GM12878 (cell line): ENCODE data around the gene DNAJA4. TPM values are rescaled to one million over a fixed set of nuclear protein-coding genes. Genes with fewer than 3 reads are reported as not detected.

Experiments
- polyA plus RNA-seq, 11 experiments: library from polyadenylated mRNA; depleted of rRNA in 4 of 11; unstranded in 6 of 11; stranded (reverse) in 5 of 11; fragments of >200 nt; fragmentation: Nextera tagmentation in 4 of 11; fragmentation: Illumina TruSeq in 1 of 11; extraction: Ambion mirVana in 4 of 11; extraction: Trizol in 1 of 11; gene quantifications; 1 replicate in 1 of 11; 2 replicates in 10 of 11; pipeline versions ENCODE4 v1.2.1 to v1.2.3, GENCODE V29; 2011 to 2016; ENCODE audit warnings: inconsistent platforms in 2 of 11, missing spikeins in 2 of 11, low read depth in 1 of 11
- total RNA-seq, 4 experiments: library from RNA; depleted of rRNA in 3 of 4; stranded (reverse); fragments of >200 nt in 3 of 4; fragmentation: Illumina TruSeq in 1 of 4; extraction: Trizol in 1 of 4; gene quantifications; 2 replicates each; pipeline versions ENCODE4 v1.2.1 to v1.2.3, GENCODE V29; 2013 to 2021
- TF ChIP-seq, protein P1 (sequence below): IDR thresholded peaks from 2 replicates; pipeline ENCODE4 v1.6.1; 2011; ENCODE audit warnings: borderline replicate concordance, low read depth, mild to moderate bottlenecking, moderate library complexity, low read length; ENCODE audit not compliant: insufficient read depth, poor library complexity, severe bottlenecking
- TF ChIP-seq, protein P2 (sequence below): fragments of 450-650 bp; formaldehyde crosslinking; IDR thresholded peaks from 2 replicates; pipeline ENCODE4 v1.4.0; 2022; ENCODE audit warnings: mild to moderate bottlenecking, moderate library complexity
- TF ChIP-seq, protein P3 (sequence below): fragments of 450-650 bp; formaldehyde crosslinking; IDR thresholded peaks from 2 replicates; pipeline ENCODE4 v1.5.0; 2022; ENCODE audit warnings: mild to moderate bottlenecking, missing genetic modification characterization

The DNAJA4 gene
- total and polyA plus RNA-seq, 10 of the 15 experiments (the other 5 are each of a cell fraction or from before 2014, with no cell fraction given), result 0.01 to 10.4 (median 4.1) TPM

DNA sequence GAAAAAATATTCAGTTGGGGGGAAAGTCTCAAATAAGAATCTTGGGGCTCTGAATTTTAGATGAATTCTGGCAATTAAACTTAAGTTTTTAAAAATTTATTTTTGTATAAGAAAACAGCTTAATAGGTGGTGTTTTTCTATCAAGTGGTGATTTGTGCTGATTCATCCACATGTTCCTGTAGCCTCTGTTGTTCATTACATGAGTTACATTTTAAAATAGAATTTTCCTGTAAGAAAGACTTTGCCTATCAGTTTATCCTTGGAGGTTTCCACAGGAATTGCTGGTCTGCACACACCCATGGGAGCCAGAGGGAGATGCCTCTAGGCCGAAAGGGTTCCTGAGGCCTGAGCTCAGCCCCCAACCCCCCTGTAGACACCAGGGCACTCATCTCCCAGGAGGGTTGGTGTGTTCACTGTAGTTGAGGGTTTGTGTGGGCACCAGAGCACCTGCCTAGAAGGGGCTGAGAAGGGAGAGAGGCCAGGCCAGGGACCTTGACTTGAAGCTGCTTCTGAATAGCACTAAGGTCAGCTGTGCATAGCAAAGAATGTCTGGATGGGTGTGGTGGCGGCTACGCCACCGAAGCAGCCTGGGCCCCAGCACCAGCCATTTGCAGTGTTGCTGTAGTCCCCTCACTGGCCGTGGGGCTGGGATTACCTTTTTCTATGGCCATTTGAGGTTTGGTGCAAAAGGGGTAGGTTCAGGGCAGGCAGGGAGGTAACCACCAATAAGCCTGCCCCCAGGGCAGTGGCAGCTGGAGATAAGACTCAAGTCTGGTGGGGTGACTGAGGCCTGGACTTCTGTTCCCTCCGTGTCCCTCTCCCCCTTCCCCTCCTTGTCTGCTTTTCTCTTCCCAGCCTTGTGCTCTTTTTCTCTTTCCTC is 11.9 kb downstream of the DNAJA4 start (continued):
- TF ChIP-seq, protein P1, sequence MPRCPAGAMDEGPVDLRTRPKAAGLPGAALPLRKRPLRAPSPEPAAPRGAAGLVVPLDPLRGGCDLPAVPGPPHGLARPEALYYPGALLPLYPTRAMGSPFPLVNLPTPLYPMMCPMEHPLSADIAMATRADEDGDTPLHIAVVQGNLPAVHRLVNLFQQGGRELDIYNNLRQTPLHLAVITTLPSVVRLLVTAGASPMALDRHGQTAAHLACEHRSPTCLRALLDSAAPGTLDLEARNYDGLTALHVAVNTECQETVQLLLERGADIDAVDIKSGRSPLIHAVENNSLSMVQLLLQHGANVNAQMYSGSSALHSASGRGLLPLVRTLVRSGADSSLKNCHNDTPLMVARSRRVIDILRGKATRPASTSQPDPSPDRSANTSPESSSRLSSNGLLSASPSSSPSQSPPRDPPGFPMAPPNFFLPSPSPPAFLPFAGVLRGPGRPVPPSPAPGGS, result no peak
- TF ChIP-seq, protein P2, sequence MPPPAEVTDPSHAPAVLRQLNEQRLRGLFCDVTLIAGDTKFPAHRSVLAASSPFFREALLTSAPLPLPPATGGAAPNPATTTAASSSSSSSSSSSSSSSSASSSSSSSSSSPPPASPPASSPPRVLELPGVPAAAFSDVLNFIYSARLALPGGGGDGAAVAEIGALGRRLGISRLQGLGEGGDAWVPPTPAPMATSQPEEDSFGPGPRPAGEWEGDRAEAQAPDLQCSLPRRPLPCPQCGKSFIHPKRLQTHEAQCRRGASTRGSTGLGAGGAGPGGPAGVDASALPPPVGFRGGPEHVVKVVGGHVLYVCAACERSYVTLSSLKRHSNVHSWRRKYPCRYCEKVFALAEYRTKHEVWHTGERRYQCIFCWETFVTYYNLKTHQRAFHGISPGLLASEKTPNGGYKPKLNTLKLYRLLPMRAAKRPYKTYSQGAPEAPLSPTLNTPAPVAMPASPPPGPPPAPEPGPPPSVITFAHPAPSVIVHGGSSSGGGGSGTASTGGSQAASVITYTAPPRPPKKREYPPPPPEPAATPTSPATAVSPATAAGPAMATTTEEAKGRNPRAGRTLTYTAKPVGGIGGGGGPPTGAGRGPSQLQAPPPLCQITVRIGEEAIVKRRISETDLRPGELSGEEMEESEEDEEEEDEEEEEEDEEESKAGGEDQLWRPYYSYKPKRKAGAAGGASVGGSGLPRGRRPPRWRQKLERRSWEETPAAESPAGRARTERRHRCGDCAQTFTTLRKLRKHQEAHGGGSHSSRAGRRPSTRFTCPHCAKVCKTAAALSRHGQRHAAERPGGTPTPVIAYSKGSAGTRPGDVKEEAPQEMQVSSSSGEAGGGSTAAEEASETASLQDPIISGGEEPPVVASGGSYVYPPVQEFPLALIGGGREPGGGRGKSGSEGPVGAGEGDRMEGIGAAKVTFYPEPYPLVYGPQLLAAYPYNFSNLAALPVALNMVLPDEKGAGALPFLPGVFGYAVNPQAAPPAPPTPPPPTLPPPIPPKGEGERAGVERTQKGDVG (CRISPR knock-in tag), result no peak
- TF ChIP-seq, protein P3, sequence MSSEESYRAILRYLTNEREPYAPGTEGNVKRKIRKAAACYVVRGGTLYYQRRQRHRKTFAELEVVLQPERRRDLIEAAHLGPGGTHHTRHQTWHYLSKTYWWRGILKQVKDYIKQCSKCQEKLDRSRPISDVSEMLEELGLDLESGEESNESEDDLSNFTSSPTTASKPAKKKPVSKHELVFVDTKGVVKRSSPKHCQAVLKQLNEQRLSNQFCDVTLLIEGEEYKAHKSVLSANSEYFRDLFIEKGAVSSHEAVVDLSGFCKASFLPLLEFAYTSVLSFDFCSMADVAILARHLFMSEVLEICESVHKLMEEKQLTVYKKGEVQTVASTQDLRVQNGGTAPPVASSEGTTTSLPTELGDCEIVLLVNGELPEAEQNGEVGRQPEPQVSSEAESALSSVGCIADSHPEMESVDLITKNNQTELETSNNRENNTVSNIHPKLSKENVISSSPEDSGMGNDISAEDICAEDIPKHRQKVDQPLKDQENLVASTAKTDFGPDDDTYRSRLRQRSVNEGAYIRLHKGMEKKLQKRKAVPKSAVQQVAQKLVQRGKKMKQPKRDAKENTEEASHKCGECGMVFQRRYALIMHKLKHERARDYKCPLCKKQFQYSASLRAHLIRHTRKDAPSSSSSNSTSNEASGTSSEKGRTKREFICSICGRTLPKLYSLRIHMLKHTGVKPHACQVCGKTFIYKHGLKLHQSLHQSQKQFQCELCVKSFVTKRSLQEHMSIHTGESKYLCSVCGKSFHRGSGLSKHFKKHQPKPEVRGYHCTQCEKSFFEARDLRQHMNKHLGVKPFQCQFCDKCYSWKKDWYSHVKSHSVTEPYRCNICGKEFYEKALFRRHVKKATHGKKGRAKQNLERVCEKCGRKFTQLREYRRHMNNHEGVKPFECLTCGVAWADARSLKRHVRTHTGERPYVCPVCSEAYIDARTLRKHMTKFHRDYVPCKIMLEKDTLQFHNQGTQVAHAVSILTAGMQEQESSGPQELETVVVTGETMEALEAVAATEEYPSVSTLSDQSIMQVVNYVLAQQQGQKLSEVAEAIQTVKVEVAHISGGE, result no peak
